Thyroid gland (tissue), 4 donors: ENCODE results near the gene ZC3H18. TPM values are rescaled to one million over a fixed set of nuclear protein-coding genes. Genes with fewer than 3 reads are reported as not detected.

Experiments used
- DNase-seq, 2 donors: peaks; one replicate each; pipeline ENCODE4 v3.0.0-alpha.2; 2019
- H3K27ac ChIP-seq, 3 donors: fragments of 200-600 bp; sonication (generic); 1 replicate in 2 of 3; 2 replicates in 1 of 3; pipeline ENCODE4 v1.5.1; 2016 to 2019; ENCODE audit warnings: mild to moderate bottlenecking in 1 of 3, moderate library complexity in 1 of 3
- H3K27me3 ChIP-seq: fragments of 200-600 bp; sonication (generic); one replicate; pipeline ENCODE4 v1.5.1; 2019
- H3K36me3 ChIP-seq, 2 donors: fragments of 200-600 bp; sonication (generic); one replicate each; pipeline ENCODE4 v1.5.1; 2016 to 2019
- H3K4me1 ChIP-seq, 2 donors: fragments of 200-600 bp; sonication (generic); one replicate each; pipeline ENCODE4 v1.5.1; 2017 to 2019
- H3K4me3 ChIP-seq, 3 donors: fragments of 200-600 bp; sonication (generic); replicated peaks in 1 of 3; 1 replicate in 2 of 3; 2 replicates in 1 of 3; pipeline ENCODE4 v1.5.1; 2016; ENCODE audit warnings: mild to moderate bottlenecking in 1 of 3
- H3K9me3 ChIP-seq: fragments of 200-600 bp; sonication (generic); one replicate; pipeline ENCODE4 v1.5.1; 2017
- POLR2A ChIP-seq, 2 donors: fragments of 450-650 bp; IDR thresholded peaks; one replicate each; pipeline ENCODE4 v1.6.1; 2017; ENCODE audit warnings: antibody characterized with exemption in 2 of 2, mild to moderate bottlenecking in 2 of 2, moderate library complexity in 1 of 2
- WGBS, 2 donors: methylation state at CpG; one replicate each; pipeline ENCODE4 v1.1.5; 2017; 5-methylcytosine and 5-hydroxymethylcytosine counted together
- intact Hi-C: fragments of 100-400 bp; cut with DNase I; formaldehyde crosslinking; loops from one replicate; pipeline ENCODE4 v1.15.1; 2023
- total RNA-seq, 4 donors: library from RNA; depleted of rRNA; stranded (reverse); fragments of >200 nt; gene quantifications; one replicate each; pipeline ENCODE4 v1.2.3, GENCODE V29; 2016
- TF ChIP-seq, protein P1 (sequence below), 6 experiments: fragments of 200-600 bp in 3 of 6; fragments of 450-650 bp in 3 of 6; sonication (generic) in 3 of 6; IDR thresholded peaks; one replicate each; pipeline ENCODE4 v1.5.1; 2016 to 2019; ENCODE audit warnings: antibody characterized with exemption in 6 of 6, mild to moderate bottlenecking in 2 of 6, inconsistent platforms in 1 of 6, moderate library complexity in 1 of 6

Gene ZC3H18
- total RNA-seq, 4 donors from 2014 or later = 14.8 to 25.5 (median 20.9) TPM

DNA sequence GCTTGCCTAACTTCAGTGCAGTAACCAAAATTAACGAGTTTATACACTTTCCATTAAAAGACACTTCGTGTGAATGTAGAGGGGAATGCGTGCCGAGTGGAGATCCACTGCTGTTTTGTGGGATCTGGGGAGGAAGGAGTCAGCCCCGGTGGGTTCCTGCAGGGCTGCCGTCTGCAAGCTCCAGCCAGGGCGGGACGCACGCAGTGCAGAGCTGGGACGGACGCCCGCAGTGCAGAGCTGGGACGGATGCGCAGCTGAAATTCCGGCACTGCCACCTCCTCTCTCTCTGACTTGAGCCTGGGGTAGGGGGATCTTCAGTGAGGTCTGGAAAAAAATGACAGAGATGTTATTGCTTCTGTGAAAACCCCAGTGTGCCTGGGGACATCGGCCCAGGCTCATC, 16.5 kb upstream of the ZC3H18 start:
- 72 to 90% methylated on average over 13 to 14 of the region's 16 CpGs for WGBS, 2 donors
- intact Hi-C loops = no loop called here
- Histone ChIP-seq H3K9me3 (no peaks in the 10 kb centered on the region), H3K27me3 (peaks cover 3% of the 10 kb centered on the region), H3K27ac (no peak overlapping the region), H3K4me3 (no peak overlapping the region), H3K4me1 (peaks cover 0 to 7% of the 10 kb centered on the region in 2 donors), H3K36me3 (no peaks in the 10 kb centered on the region)
- TF ChIP-seq, protein P1, sequence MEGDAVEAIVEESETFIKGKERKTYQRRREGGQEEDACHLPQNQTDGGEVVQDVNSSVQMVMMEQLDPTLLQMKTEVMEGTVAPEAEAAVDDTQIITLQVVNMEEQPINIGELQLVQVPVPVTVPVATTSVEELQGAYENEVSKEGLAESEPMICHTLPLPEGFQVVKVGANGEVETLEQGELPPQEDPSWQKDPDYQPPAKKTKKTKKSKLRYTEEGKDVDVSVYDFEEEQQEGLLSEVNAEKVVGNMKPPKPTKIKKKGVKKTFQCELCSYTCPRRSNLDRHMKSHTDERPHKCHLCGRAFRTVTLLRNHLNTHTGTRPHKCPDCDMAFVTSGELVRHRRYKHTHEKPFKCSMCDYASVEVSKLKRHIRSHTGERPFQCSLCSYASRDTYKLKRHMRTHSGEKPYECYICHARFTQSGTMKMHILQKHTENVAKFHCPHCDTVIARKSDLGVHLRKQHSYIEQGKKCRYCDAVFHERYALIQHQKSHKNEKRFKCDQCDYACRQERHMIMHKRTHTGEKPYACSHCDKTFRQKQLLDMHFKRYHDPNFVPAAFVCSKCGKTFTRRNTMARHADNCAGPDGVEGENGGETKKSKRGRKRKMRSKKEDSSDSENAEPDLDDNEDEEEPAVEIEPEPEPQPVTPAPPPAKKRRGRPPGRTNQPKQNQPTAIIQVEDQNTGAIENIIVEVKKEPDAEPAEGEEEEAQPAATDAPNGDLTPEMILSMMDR (IDR thresholded peaks at IDR 0.05) = no peak
- no peak for TF ChIP-seq POLR2A (IDR thresholded peaks at IDR 0.05)
- no peak for DNase-seq

DNA sequence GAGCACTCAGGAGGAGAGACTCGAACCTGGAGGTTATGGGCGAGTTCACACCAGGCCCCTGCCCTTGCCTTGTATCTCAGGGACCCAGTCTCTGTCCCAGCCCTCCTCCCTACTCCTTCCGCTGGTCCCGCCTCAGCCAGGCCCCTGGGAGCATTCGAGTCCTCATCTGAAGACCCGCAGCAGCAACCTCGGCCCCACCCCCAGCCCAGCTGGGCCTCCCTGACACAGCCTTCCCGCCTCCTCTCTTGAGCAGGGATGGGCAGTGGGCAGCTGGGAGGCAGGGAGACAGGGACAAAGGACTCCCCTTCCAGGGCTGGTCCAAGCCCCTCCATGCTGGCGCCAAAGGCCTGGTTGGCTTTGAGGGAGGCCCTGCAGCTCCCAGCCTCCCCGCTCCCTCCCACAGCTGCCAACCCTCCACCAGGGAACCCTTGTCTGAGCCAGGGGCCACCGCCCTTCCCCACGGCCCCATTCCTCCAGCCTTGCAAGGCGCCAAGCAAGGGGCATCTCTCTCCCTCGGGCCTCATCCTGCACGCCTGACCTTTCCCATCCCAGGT, 15.4 kb upstream of the ZC3H18 start:
- WGBS, 2 donors = 78 to 82% methylated on average over 14 to 15 of the region's 15 CpGs
- DNase-seq = no peak
- H3K36me3 ChIP-seq = no peaks in the 10 kb centered on the region
- H3K4me3 ChIP-seq = no peak overlapping the region
- no peak overlapping the region for H3K27ac ChIP-seq
- no peaks in the 10 kb centered on the region for H3K9me3 ChIP-seq
- no peak for TF ChIP-seq POLR2A (IDR thresholded peaks at IDR 0.05)
- TF ChIP-seq, protein P1 (IDR thresholded peaks at IDR 0.05) = no peak
- H3K27me3 ChIP-seq = peaks cover 3% of the 10 kb centered on the region
- peaks cover 0 to 4% of the 10 kb centered on the region in 2 donors for H3K4me1 ChIP-seq
- intact Hi-C loops = no loop called here

DNA sequence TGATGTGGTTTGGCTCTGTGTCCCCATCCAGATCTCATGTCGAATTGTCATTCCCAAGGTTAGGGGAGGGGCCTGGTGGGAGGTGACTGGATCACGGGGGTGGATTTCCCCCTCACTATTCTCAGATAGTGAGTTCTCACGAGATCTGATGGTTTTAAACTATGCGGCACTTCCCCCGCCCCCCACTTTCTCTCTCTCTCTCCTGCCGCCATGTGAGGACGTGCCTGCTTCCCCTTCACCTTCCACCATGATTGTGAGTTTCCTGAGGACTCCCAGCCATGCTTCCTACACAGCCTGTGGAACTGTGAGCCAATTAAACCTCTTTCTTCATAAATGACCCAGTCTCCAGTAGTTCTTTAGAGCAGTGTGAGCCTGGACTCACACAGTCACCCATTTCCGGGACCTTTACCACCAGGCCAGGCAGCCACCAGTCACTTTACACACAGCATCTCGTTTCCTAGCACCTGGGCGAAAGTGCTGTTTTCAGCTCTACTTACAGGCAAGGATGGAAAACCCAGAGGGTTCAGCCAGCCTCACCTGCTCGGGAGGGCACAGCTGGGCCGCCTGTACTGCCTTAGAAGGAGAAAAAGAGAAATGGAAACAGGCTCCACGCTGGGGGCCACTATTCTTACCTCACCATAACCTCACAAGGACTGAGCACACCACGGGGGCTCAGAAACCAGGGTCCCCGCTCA, 13.8 kb upstream of the ZC3H18 start:
- no peak overlapping the region for H3K27ac ChIP-seq
- H3K4me1 ChIP-seq = no peaks in the 10 kb centered on the region
- peaks cover 3% of the 10 kb centered on the region for H3K27me3 ChIP-seq
- no peak for TF ChIP-seq POLR2A (IDR thresholded peaks at IDR 0.05)
- TF ChIP-seq, protein P1 (IDR thresholded peaks at IDR 0.05) = no peak
- DNase-seq = no peak
- H3K4me3 ChIP-seq = no peak overlapping the region
- H3K9me3 ChIP-seq = no peaks in the 10 kb centered on the region
- H3K36me3 ChIP-seq = no peaks in the 10 kb centered on the region
- 82 to 83% methylated on average over 15 of the region's 15 CpGs for WGBS, 2 donors
- intact Hi-C loops = no loop called here

DNA sequence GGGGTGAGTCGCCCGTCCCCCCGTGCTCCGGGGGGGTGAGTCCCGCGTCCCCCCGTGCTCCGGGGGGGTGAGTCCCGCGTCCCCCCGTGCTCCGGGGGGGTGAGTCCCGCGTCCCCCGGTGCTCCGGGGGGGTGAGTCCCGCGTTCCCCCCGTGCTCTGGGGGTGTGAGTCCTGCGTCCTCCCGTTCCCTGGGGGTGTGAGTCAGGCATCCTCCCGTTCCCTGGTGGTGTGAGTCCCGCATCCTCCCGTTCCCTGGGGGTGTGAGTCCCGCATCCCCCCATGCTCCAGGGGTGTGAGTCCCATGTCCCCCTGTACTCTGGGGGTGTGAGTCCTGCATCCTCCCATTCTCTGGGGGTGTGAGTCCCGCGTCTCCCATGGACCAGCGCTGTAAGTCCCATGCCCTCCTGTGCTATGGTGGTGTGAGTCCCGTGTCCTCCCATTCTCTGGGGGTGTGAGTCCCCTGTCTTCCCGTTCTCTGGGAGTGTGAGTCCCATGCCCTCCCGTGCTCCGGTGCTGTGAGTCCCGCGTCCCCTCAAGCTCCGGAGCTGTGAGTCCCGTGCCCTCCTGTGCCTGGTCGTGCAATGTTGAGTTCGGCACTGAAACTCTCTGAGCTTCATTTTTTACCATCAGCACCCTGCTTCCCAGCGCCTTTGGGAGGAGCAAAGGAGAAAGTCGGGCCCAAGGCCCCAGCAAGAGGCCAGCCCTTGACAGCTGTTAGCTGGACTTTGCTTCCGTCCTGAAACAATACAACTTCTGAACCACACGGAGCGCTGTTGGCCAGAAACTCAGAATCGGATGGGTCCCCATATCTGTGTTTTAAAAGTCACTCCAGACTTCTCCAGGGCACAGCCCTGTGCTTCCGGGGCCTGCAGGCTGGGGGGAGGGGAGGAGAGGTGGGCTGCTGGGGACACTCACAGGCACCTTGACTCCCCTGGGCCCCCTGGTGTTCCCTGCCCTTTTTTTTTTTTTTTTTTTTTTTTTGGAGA, 11.5 kb upstream of the ZC3H18 start:
- Histone ChIP-seq H3K36me3 (no peaks in the 10 kb centered on the region), H3K4me1 (peaks cover 0 to 4% of the 10 kb centered on the region in 2 donors), H3K4me3 (no peak overlapping the region), H3K9me3 (no peaks in the 10 kb centered on the region), H3K27me3 (peaks cover 3% of the 10 kb centered on the region), H3K27ac (no peak overlapping the region)
- peak; percentile 73 for DNase-seq
- TF ChIP-seq, protein P1 (IDR thresholded peaks at IDR 0.05) = peak in 5 of 6 experiments; percentile 6 to 54 (median 31)
- no peak for TF ChIP-seq POLR2A (IDR thresholded peaks at IDR 0.05)
- intact Hi-C loops = no loop called here
- WGBS, 2 donors = 49% methylated on average over 21 to 22 of the region's 45 CpGs
